ENCODE results near the gene FGFR3. TPM values are rescaled to one million over a fixed set of nuclear protein-coding genes. Genes with fewer than 3 reads are reported as not detected.

Gene FGFR3
- total RNA-seq, 3 donors from 2014 or later (not counting 1 experiment from before 2014, with no cell fraction given), result not detected

GRCh38 chr4:1798580-1799386, 5.7 kb downstream of the FGFR3 start:
- no peak overlapping the region for H3K27ac Mint-ChIP-seq
- H3K4me3 Mint-ChIP-seq, result no peak overlapping the region
- no peak overlapping the region for H3K27ac ChIP-seq (ENCODE audit: low read length)
- peaks cover 5 to 8% of the 10 kb centered on the region in 2 donors for H3K27me3 Mint-ChIP-seq (ENCODE audit: low read depth in 2 of 2)
- no peaks in the 10 kb centered on the region for H3K36me3 Mint-ChIP-seq
- H3K9me3 Mint-ChIP-seq, result no peaks in the 10 kb centered on the region
- intact Hi-C loops (cut with micrococcal nuclease), result no loop called here
- H3K4me3 ChIP-seq (ENCODE audit: low read length), result no peak overlapping the region
- 89% methylated on average over 30 of the region's 30 CpGs for WGBS (ENCODE audit: insufficient coverage)
- H3K36me3 ChIP-seq (ENCODE audit: control insufficient read depth, insufficient read depth, low read length), result no peaks in the 10 kb centered on the region
- peaks cover 24% of the 10 kb centered on the region for H3K27me3 ChIP-seq (ENCODE audit: control insufficient read depth, insufficient read depth, low read length)
- peaks cover 15% of the 10 kb centered on the region for H3K4me1 ChIP-seq (ENCODE audit: control insufficient read depth, insufficient read depth, low read length)
- TF ChIP-seq CTCF (IDR thresholded peaks at IDR 0.05), result no peak
- H3K4me1 Mint-ChIP-seq, result no peaks in the 10 kb centered on the region
- no peak for ATAC-seq
- no peaks in the 10 kb centered on the region for H3K9me3 ChIP-seq (ENCODE audit: control insufficient read depth, insufficient read depth, low read length)
- DNase-seq, result no peak

- WGBS (ENCODE audit: insufficient coverage), result 87% methylated on average over 41 of the region's 41 CpGs
- peaks cover 5 to 8% of the 10 kb centered on the region in 2 donors for H3K27me3 Mint-ChIP-seq (ENCODE audit: low read depth in 2 of 2)
- no peak for ATAC-seq
- Histone ChIP-seq H3K4me3 (ENCODE audit: low read length) (no peak overlapping the region), H3K36me3 (ENCODE audit: control insufficient read depth, insufficient read depth, low read length) (no peaks in the 10 kb centered on the region), H3K27ac (ENCODE audit: low read length) (no peak overlapping the region), H3K4me1 (ENCODE audit: control insufficient read depth, insufficient read depth, low read length) (peaks cover 9% of the 10 kb centered on the region), H3K9me3 (ENCODE audit: control insufficient read depth, insufficient read depth, low read length) (no peaks in the 10 kb centered on the region), H3K27me3 (ENCODE audit: control insufficient read depth, insufficient read depth, low read length) (peaks cover 19% of the 10 kb centered on the region)
- intact Hi-C loops (cut with micrococcal nuclease), result no loop called here
- DNase-seq, result no peak
- no peaks in the 10 kb centered on the region for H3K4me1 Mint-ChIP-seq
- H3K9me3 Mint-ChIP-seq, result no peaks in the 10 kb centered on the region
- no peak for TF ChIP-seq CTCF (IDR thresholded peaks at IDR 0.05)
- H3K27ac Mint-ChIP-seq, result no peak overlapping the region
- H3K36me3 Mint-ChIP-seq, result no peaks in the 10 kb centered on the region
- H3K4me3 Mint-ChIP-seq, result no peak overlapping the region
Observed at GRCh38 chr4:1799387-1800375, 6.6 kb downstream of the FGFR3 start.

GRCh38 chr4:1800805-1801204, 7.7 kb downstream of the FGFR3 start:
- Histone ChIP-seq H3K27ac (ENCODE audit: low read length) (no peak overlapping the region), H3K27me3 (ENCODE audit: control insufficient read depth, insufficient read depth, low read length) (peaks cover 14% of the 10 kb centered on the region), H3K4me1 (ENCODE audit: control insufficient read depth, insufficient read depth, low read length) (no peaks in the 10 kb centered on the region), H3K4me3 (ENCODE audit: low read length) (no peak overlapping the region), H3K36me3 (ENCODE audit: control insufficient read depth, insufficient read depth, low read length) (no peaks in the 10 kb centered on the region), H3K9me3 (ENCODE audit: control insufficient read depth, insufficient read depth, low read length) (no peaks in the 10 kb centered on the region)
- no peaks in the 10 kb centered on the region for H3K4me1 Mint-ChIP-seq
- intact Hi-C loops (cut with micrococcal nuclease), result no loop called here
- H3K9me3 Mint-ChIP-seq, result no peaks in the 10 kb centered on the region
- H3K4me3 Mint-ChIP-seq, result no peak overlapping the region
- DNase-seq, result no peak
- peaks cover 5 to 8% of the 10 kb centered on the region in 2 donors for H3K27me3 Mint-ChIP-seq (ENCODE audit: low read depth in 2 of 2)
- 82% methylated on average over 10 of the region's 10 CpGs for WGBS (ENCODE audit: insufficient coverage)
- no peak for TF ChIP-seq CTCF (IDR thresholded peaks at IDR 0.05)
- ATAC-seq, result no peak
- H3K27ac Mint-ChIP-seq, result no peak overlapping the region
- no peaks in the 10 kb centered on the region for H3K36me3 Mint-ChIP-seq
